Measurements from ENCODE around the gene NWD2.

NWD2 gene

GRCh38 chr4:37223732-37224131 is 20.8 kb upstream of the NWD2 start:
- CTCF ChIA-PET, result no interaction called here
- no peaks in the 10 kb centered on the region for H3K4me1 ChIP-seq (ENCODE audit: control extremely low read depth in 1 of 4, control insufficient read depth in 4 of 4, insufficient read depth in 4 of 4, low read length in 3 of 4)
- H3K36me3 ChIP-seq (ENCODE audit: control insufficient read depth in 4 of 4, insufficient read depth in 4 of 4, low read length in 3 of 4), result no peaks in the 10 kb centered on the region
- POLR2A ChIA-PET, result no interaction called here
- 100% methylated on average over 1 of the region's 1 CpG for WGBS (ENCODE audit: insufficient coverage)
- H3K27me3 ChIP-seq (replicated peaks in 2 of 5; ENCODE audit: control insufficient read depth in 4 of 5, insufficient read depth in 5 of 5, low read length in 4 of 5), result no peaks in the 10 kb centered on the region
- H3K27ac ChIP-seq (ENCODE audit: insufficient read depth in 1 of 2, low read depth in 1 of 2, low read length in 2 of 2, poor library complexity in 1 of 2, severe bottlenecking in 2 of 2), result no peak overlapping the region
- no peak overlapping the region for H3K4me3 ChIP-seq (ENCODE audit: control insufficient read depth in 1 of 7, extremely low read depth in 1 of 7, insufficient read depth in 4 of 7, low read depth in 2 of 7, low read length in 6 of 7)
- no peaks in the 10 kb centered on the region for H3K9me3 ChIP-seq (ENCODE audit: control extremely low read depth in 1 of 5, control insufficient read depth in 4 of 5, insufficient read depth in 2 of 5, low read depth in 1 of 5, low read length in 4 of 5)
- DNase-seq, result no peak

GRCh38 chr4:37224854-37225253 is 19.7 kb upstream of the NWD2 start:
- Histone ChIP-seq H3K9me3 (ENCODE audit: control extremely low read depth in 1 of 5, control insufficient read depth in 4 of 5, insufficient read depth in 2 of 5, low read depth in 1 of 5, low read length in 4 of 5) (no peaks in the 10 kb centered on the region), H3K4me3 (ENCODE audit: control insufficient read depth in 1 of 7, extremely low read depth in 1 of 7, insufficient read depth in 4 of 7, low read depth in 2 of 7, low read length in 6 of 7) (no peak overlapping the region), H3K4me1 (ENCODE audit: control extremely low read depth in 1 of 4, control insufficient read depth in 4 of 4, insufficient read depth in 4 of 4, low read length in 3 of 4) (no peaks in the 10 kb centered on the region), H3K27ac (ENCODE audit: insufficient read depth in 1 of 2, low read depth in 1 of 2, low read length in 2 of 2, poor library complexity in 1 of 2, severe bottlenecking in 2 of 2) (no peak overlapping the region), H3K36me3 (ENCODE audit: control insufficient read depth in 4 of 4, insufficient read depth in 4 of 4, low read length in 3 of 4) (no peaks in the 10 kb centered on the region), H3K27me3 (replicated peaks in 2 of 5; ENCODE audit: control insufficient read depth in 4 of 5, insufficient read depth in 5 of 5, low read length in 4 of 5) (no peaks in the 10 kb centered on the region)
- no peak for DNase-seq
- ChIA-PET CTCF (no interaction called here), POLR2A (no interaction called here)
- 96% methylated on average over 4 of the region's 4 CpGs for WGBS (ENCODE audit: insufficient coverage)

GRCh38 chr4:37225778-37226177 is 18.8 kb upstream of the NWD2 start:
- CTCF ChIA-PET, result no interaction called here
- Histone ChIP-seq H3K27me3 (replicated peaks in 2 of 5; ENCODE audit: control insufficient read depth in 4 of 5, insufficient read depth in 5 of 5, low read length in 4 of 5) (no peaks in the 10 kb centered on the region), H3K4me1 (ENCODE audit: control extremely low read depth in 1 of 4, control insufficient read depth in 4 of 4, insufficient read depth in 4 of 4, low read length in 3 of 4) (no peaks in the 10 kb centered on the region), H3K4me3 (ENCODE audit: control insufficient read depth in 1 of 7, extremely low read depth in 1 of 7, insufficient read depth in 4 of 7, low read depth in 2 of 7, low read length in 6 of 7) (no peak overlapping the region), H3K27ac (ENCODE audit: insufficient read depth in 1 of 2, low read depth in 1 of 2, low read length in 2 of 2, poor library complexity in 1 of 2, severe bottlenecking in 2 of 2) (no peak overlapping the region), H3K9me3 (ENCODE audit: control extremely low read depth in 1 of 5, control insufficient read depth in 4 of 5, insufficient read depth in 2 of 5, low read depth in 1 of 5, low read length in 4 of 5) (no peaks in the 10 kb centered on the region), H3K36me3 (ENCODE audit: control insufficient read depth in 4 of 4, insufficient read depth in 4 of 4, low read length in 3 of 4) (no peaks in the 10 kb centered on the region)
- WGBS (ENCODE audit: insufficient coverage), result 56% methylated on average over 2 of the region's 2 CpGs
- POLR2A ChIA-PET, result no interaction called here
- no peak for DNase-seq

- H3K9me3 ChIP-seq (ENCODE audit: control extremely low read depth in 1 of 5, control insufficient read depth in 4 of 5, insufficient read depth in 2 of 5, low read depth in 1 of 5, low read length in 4 of 5), result no peaks in the 10 kb centered on the region
- DNase-seq, result no peak
- no peak overlapping the region for H3K4me3 ChIP-seq (ENCODE audit: control insufficient read depth in 1 of 7, extremely low read depth in 1 of 7, insufficient read depth in 4 of 7, low read depth in 2 of 7, low read length in 6 of 7)
- H3K36me3 ChIP-seq (ENCODE audit: control insufficient read depth in 4 of 4, insufficient read depth in 4 of 4, low read length in 3 of 4), result no peaks in the 10 kb centered on the region
- H3K4me1 ChIP-seq (ENCODE audit: control extremely low read depth in 1 of 4, control insufficient read depth in 4 of 4, insufficient read depth in 4 of 4, low read length in 3 of 4), result no peaks in the 10 kb centered on the region
- no peak overlapping the region for H3K27ac ChIP-seq (ENCODE audit: insufficient read depth in 1 of 2, low read depth in 1 of 2, low read length in 2 of 2, poor library complexity in 1 of 2, severe bottlenecking in 2 of 2)
- ChIA-PET POLR2A (no interaction called here), CTCF (no interaction called here)
- WGBS (ENCODE audit: insufficient coverage), result no CpG with 5 or more reads among the region's 1 CpG
- H3K27me3 ChIP-seq (replicated peaks in 2 of 5; ENCODE audit: control insufficient read depth in 4 of 5, insufficient read depth in 5 of 5, low read length in 4 of 5), result peaks cover 0 to 6% (median 0%) of the 10 kb centered on the region in 5 experiments
Measured at GRCh38 chr4:37232315-37232714, 12.2 kb upstream of the NWD2 start.

- Histone ChIP-seq H3K27me3 (replicated peaks in 2 of 5; ENCODE audit: control insufficient read depth in 4 of 5, insufficient read depth in 5 of 5, low read length in 4 of 5) (peaks cover 0 to 25% (median 10%) of the 10 kb centered on the region in 5 experiments), H3K27ac (ENCODE audit: insufficient read depth in 1 of 2, low read depth in 1 of 2, low read length in 2 of 2, poor library complexity in 1 of 2, severe bottlenecking in 2 of 2) (no peak overlapping the region), H3K9me3 (ENCODE audit: control extremely low read depth in 1 of 5, control insufficient read depth in 4 of 5, insufficient read depth in 2 of 5, low read depth in 1 of 5, low read length in 4 of 5) (no peaks in the 10 kb centered on the region), H3K4me1 (ENCODE audit: control extremely low read depth in 1 of 4, control insufficient read depth in 4 of 4, insufficient read depth in 4 of 4, low read length in 3 of 4) (no peaks in the 10 kb centered on the region), H3K36me3 (ENCODE audit: control insufficient read depth in 4 of 4, insufficient read depth in 4 of 4, low read length in 3 of 4) (no peaks in the 10 kb centered on the region), H3K4me3 (ENCODE audit: control insufficient read depth in 1 of 7, extremely low read depth in 1 of 7, insufficient read depth in 4 of 7, low read depth in 2 of 7, low read length in 6 of 7) (no peak overlapping the region)
- no peak for DNase-seq
- WGBS (ENCODE audit: insufficient coverage), result no CpG with 5 or more reads among the region's 2 CpGs
- ChIA-PET CTCF (no interaction called here), POLR2A (no interaction called here)
Measured at GRCh38 chr4:37236165-37236564, 8.4 kb upstream of the NWD2 start.

- H3K4me3 ChIP-seq (ENCODE audit: control insufficient read depth in 1 of 7, extremely low read depth in 1 of 7, insufficient read depth in 4 of 7, low read depth in 2 of 7, low read length in 6 of 7), result no peak overlapping the region
- peaks cover 13 to 75% (median 19%) of the 10 kb centered on the region in 5 experiments for H3K27me3 ChIP-seq (replicated peaks in 2 of 5; ENCODE audit: control insufficient read depth in 4 of 5, insufficient read depth in 5 of 5, low read length in 4 of 5)
- no peak for DNase-seq
- H3K27ac ChIP-seq (ENCODE audit: insufficient read depth in 1 of 2, low read depth in 1 of 2, low read length in 2 of 2, poor library complexity in 1 of 2, severe bottlenecking in 2 of 2), result no peak overlapping the region
- no peaks in the 10 kb centered on the region for H3K36me3 ChIP-seq (ENCODE audit: control insufficient read depth in 4 of 4, insufficient read depth in 4 of 4, low read length in 3 of 4)
- H3K4me1 ChIP-seq (ENCODE audit: control extremely low read depth in 1 of 4, control insufficient read depth in 4 of 4, insufficient read depth in 4 of 4, low read length in 3 of 4), result peaks cover 0 to 25% (median 10%) of the 10 kb centered on the region in 4 experiments
- POLR2A ChIA-PET, result no interaction called here
- CTCF ChIA-PET, result no interaction called here
- no peaks in the 10 kb centered on the region for H3K9me3 ChIP-seq (ENCODE audit: control extremely low read depth in 1 of 5, control insufficient read depth in 4 of 5, insufficient read depth in 2 of 5, low read depth in 1 of 5, low read length in 4 of 5)
Measured at GRCh38 chr4:37241647-37242046, 2.9 kb upstream of the NWD2 start.

GRCh38 chr4:37243051-37243450 is 1.5 kb upstream of the NWD2 start:
- peak in 2 of 3 donors; percentile 14 to 27 for DNase-seq
- Histone ChIP-seq H3K27me3 (replicated peaks in 2 of 5; ENCODE audit: control insufficient read depth in 4 of 5, insufficient read depth in 5 of 5, low read length in 4 of 5) (peaks cover 16 to 87% (median 21%) of the 10 kb centered on the region in 5 experiments), H3K36me3 (ENCODE audit: control insufficient read depth in 4 of 4, insufficient read depth in 4 of 4, low read length in 3 of 4) (no peaks in the 10 kb centered on the region), H3K4me1 (ENCODE audit: control extremely low read depth in 1 of 4, control insufficient read depth in 4 of 4, insufficient read depth in 4 of 4, low read length in 3 of 4) (peaks cover 0 to 25% (median 10%) of the 10 kb centered on the region in 4 experiments), H3K4me3 (ENCODE audit: control insufficient read depth in 1 of 7, extremely low read depth in 1 of 7, insufficient read depth in 4 of 7, low read depth in 2 of 7, low read length in 6 of 7) (no peak overlapping the region), H3K9me3 (ENCODE audit: control extremely low read depth in 1 of 5, control insufficient read depth in 4 of 5, insufficient read depth in 2 of 5, low read depth in 1 of 5, low read length in 4 of 5) (no peaks in the 10 kb centered on the region), H3K27ac (ENCODE audit: insufficient read depth in 1 of 2, low read depth in 1 of 2, low read length in 2 of 2, poor library complexity in 1 of 2, severe bottlenecking in 2 of 2) (no peak overlapping the region)
- 38% methylated on average over 4 of the region's 5 CpGs for WGBS (ENCODE audit: insufficient coverage)
- POLR2A ChIA-PET, result no interaction called here
- CTCF ChIA-PET, result no interaction called here

All from common myeloid progenitor, CD34-positive (primary cell).